Activated CD4-positive, alpha-beta T cell treated with anti-CD3 and anti-CD28 coated beads, Interleukin-2, amount 50 U/mL, for 4 hours (primary cell): ENCODE results near the gene FAM184A.

Experiments used
- DNase-seq, 2 experiments: peaks; one replicate each; pipeline ENCODE4 v3.0.0-alpha.2; 2020

Gene FAM184A

DNA sequence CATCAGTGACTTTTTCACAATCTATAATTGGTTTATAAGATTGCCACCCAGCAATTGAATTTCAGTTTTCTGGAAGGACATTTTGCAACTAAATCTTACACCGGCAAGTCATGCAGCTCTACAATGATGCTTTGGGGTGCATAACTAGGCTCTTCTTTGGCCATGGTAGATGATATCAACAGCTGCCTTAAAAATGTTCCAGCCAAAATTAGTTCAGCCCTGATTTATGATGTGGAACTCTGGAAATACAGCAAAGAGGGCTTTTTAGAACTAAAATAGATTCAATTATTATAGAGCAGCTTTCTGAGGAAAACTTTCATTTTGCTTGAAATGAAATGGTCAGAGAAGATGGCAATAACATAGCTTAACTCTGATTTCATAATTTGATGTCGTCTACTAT is 125.1 kb downstream of the FAM184A start:
- DNase-seq, result no peak

DNA sequence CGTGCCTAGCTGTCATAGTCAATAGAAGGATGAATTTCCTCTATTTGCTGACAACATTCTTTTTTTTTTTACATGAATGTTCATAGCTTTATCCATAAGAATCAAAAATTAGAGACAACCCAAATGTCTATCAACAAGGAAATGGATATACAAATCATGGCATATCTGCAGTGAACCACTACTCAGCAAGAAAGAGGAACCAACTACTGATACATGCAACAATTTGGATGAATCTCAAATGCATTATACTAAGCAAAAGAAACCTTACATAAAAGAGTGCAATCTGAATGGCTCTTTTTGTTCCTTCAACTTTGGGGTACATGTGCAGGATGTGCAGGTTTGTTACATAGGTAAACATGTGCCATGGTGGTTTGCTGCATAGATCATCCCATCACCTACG is 125.8 kb downstream of the FAM184A start:
- DNase-seq, result no peak

DNA sequence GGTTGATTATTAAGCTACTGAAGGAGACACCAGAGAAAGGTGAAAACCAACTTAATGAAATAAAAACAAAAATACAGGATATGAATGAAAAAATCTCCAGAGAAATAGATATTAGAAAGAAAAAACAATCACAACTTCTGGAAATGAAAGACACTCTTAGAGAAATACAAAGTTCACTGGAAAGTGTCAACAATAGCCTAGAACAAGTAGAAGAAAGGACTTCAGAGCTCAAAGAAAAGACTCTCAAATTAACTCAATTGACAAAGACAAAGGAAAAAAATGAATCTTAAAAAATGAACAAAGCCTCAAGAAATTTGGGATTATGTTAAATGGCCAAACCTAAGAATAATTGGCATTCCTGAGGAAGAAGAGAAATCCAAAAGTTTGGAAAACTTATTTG is 133.2 kb downstream of the FAM184A start:
- no peak for DNase-seq

DNA sequence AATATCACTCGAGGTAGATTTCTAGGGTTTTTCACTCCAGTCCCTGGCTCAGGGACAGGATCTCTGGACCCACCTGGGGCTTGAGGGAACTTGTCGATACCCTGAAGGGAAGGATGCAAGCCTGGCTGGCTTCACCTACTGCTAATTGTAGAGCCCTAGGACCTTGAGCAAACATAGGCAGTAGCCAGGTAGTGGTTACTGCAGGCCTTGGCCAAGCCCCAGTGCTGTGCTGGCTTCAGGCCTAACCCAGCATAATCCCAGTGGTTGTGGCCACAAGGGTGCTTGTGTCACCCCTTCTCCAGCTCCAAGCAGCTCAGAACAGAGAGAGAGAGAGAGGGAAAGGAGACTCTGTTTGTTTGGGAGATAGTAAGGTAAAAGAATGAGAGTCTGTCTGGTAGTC is 137.7 kb downstream of the FAM184A start:
- DNase-seq, result no peak

DNA sequence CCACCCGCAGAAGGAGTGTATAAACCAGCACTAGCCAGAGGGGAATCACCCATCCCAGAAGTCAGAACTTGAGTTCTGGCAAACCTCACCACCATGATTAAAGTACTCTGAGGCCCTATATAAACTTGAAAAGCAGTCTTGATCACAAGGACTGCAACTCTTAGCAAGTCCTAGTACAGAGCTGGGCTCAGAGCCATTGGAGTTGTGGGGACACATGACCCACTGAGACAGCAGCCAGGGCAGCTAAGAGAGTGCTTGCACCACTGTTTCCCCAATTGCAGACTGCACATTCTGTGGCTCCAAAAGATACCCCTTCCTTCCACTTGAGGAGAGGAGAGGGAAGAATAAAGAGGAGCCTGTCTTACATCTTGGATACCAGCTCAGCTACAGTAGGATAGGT is 138.8 kb downstream of the FAM184A start:
- DNase-seq, result no peak

DNA sequence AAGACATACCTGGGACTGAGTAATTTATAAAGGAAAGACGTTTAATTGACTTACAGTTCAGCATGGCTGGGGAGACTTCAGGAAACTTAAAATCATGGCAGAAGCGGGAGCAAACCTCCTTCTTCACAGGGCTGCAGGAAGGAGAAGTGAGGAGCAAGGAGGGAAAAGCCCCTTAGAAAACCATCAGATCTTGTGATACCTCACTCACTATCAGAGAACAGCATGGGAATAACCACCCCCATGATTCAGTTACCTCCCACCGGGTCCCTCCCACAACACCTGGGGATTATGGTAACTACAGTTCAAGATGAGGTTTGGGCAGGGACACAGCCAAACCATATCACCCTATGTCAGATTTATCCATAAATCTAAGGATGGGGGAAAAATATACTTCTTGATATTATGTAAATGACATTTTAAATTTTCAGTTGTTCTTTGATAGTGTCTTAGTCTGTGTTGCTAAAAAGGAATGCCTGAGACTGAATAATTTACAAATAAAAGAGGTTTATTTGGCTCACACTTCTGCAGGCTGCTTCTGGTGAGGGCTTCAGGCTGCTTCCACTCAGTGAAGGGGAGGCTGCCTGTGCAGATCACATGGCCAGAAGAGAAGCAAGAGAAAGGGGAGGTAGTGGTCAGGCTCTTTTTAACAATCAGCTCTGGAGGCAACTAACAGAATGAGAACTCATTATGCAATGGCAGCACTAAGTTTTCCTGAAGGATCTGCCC is 142.3 kb downstream of the FAM184A start:
- no peak for DNase-seq

DNA sequence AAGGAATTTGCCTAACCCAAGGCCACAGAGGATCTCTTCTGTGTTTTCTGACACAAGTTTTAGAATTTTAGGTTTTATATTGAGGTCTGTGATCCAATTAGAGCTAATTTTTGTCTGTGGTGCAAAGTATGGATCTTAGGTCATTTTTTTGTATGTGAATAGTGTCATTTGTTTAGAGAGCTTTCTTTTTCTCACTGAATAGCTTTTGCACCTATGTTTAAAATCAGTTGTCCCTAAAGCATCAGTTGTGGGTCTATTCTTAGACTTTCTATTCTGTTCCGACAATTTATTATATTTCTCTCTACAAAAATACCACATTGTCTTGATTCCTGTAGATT is 143.2 kb downstream of the FAM184A start:
- DNase-seq, result no peak

DNA sequence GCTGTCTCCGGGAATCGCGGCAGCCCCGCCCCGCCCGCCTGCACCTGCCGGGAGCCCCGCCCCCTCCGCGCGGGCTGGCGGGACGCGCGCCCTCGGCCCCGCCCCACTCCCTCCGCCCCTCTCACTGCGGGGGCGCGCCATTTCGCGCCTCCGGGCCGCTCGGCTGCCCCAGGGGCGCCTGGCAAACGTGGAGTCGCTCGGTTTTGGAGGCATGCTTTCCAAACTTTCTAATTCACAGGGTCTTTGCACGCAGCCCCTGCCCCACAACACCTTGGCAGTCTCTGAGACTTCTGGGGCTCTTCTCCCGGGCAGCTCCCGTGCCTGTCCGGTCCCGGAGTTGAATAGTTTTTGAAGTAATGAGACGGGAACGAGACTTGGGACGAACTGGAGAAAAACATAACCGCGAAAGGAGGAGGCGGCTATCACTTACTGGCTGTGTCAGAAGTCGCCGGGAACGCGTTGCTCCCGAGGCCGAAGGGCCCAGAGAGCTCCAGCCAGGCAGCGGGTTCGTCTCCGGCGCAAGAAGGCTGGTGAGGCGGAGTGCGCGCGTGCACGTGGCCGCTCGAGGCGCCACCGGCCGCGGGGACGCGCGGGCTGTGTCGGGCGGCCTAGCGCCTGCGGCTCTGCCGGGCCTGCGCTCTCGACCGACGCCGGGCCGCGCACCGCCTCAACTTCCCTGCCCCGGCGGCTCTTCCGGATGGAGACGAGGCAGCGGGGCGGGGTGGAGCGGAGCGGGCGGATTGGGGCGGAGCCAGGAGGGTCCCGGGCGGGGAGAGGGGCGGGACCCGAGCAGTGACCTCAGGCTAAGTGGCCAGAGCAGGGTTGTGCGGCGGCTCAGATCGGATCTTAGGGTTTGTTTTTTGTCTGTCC is 143.8 kb downstream of the FAM184A start, which contains the start of gene MCM9:
Gene MCM9, minus strand, starts transcription at position 699 of the 870 bp plus-strand sequence. CDS start 3,436 bp downstream, outside the sequence.
- peak; percentile 77 to 80 for DNase-seq

DNA sequence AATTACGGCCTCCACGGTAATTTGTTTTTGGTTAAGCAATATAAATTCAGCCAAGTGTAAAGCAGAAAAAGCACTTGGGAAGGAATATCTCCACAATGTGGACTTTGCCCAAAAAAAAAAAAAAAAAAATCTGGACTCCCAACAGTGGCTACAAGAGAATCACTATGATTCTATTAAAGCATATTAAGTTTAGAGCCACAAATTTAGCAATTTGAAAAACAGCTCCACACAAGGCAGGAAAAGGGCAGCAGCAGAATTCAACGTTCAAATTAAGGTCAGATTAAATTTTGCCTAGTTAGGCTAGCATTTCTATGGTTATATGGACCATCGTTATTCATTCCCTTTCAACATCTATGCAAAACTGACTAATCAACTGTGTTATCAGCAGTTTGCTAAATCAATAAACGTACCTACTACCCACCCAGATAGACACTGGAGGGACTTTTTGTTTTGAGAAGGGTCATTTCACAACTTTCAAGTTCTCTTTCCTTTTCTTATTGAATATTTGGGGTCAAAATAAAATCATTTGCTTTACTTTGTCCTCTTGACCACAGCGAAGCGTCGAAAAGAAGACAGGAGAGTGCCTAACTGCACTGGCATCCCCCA is 144.5 kb downstream of the FAM184A start:
- DNase-seq, result no peak

DNA sequence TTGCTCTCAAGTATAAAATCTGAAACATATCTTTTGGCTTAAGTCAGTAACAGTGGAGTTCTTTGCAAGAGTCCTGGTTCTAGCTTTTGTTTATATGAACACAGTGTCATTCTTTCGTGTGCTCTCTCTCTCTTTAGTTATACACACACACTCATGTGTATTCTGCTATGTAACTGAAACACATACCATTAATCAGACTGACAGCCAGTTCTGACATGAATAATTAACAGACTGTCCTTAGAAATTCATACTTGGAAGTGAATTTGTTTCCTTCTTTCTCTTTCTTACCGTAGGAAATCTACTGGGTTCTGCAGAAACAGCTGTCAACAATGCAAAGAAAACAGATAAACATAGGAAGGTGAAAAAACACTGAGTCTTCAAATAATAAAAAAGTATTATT is 146.0 kb downstream of the FAM184A start:
- no peak for DNase-seq

DNA sequence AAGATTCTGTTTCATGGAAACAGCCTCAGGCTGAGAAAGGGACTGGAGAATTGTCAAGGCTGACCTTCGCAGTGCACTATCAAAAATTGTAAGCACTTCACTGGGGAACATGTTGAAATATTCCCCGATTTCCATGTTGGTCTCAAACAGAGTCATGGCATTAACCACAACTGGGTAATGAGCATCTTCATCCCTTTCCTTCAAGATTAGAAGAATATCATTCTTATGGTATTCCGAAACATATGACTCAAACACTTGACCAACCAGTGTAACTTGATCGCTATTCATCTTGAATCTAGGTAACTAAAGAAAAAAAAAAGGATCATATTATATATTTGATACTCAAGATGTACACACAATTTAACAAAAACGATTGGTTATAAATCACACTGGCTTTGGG is 147.0 kb downstream of the FAM184A start:
- no peak for DNase-seq

DNA sequence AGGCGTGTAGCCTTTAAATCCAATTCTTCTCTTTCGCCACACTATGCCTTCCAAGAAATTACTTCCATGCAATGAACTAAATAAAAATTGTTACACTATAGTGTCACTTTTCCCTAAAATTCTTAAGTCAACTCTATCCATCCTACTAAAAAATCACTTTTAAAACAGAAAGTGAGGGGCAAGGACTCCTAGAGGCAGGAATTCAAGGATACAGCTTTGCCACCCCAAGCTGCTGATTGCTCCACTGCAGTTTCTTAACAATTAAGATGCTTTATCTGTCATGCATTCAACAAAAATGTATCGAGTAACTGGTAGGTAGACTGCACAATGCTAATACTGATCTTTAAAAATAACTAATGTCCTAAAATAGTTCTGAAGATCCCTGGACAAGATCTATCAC is 147.8 kb downstream of the FAM184A start:
- no peak for DNase-seq

DNA sequence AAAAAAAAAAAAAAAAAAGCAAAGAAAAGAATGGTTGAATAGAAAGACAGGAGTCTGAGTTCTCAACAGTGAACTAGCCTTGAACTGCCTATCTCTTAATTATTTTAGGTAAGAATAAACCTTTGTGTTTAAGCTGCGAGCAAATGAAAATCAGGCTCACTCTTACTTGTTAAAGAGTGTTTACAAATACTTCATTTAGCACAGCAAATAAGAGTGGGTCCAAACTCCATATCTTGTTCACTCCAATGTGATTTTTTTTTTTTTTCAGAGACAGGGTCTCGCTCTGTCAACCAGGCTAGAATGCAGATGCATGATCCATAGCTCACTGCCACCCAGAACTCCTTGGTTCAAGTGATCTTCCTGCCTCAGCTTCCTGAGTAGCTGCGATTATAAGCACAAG is 155.4 kb downstream of the FAM184A start:
- no peak for DNase-seq

DNA sequence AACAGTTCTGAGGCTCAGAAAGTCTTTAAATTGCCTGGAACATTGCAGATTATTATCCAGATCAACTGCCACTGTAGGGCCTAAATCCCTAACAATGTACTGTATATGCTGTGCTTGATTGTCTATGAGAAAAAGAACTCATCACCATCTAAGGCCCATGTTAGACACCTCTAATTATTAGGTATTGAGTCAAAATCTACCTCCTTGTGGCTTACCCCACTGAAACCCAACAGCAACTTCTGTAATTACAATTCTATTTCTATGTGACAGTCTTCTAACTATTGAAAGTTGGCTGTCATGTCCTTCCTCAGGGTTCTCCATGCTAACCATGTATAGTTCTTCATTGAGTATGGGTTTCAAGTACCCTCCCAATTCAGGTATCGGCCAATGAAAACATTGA is 157.4 kb downstream of the FAM184A start:
- no peak for DNase-seq

DNA sequence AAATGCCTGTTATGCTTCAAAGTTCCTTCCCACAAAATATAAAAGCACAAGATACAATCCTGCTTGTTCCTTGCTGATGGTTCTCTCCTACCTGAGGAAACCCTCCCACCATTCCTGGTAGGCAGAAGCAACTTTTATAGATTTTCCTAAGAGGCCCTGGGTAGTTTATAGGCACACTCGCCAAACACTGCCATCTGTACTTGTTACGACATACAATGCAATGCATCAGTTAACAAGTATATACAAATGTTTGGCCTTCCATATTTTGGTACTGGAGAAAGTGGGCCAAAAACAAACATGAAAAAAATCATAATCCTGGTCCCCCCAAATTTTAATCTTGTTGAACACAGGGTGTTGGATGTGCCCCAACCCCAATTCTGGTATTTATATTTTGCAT is 160.1 kb downstream of the FAM184A start:
- no peak for DNase-seq

DNA sequence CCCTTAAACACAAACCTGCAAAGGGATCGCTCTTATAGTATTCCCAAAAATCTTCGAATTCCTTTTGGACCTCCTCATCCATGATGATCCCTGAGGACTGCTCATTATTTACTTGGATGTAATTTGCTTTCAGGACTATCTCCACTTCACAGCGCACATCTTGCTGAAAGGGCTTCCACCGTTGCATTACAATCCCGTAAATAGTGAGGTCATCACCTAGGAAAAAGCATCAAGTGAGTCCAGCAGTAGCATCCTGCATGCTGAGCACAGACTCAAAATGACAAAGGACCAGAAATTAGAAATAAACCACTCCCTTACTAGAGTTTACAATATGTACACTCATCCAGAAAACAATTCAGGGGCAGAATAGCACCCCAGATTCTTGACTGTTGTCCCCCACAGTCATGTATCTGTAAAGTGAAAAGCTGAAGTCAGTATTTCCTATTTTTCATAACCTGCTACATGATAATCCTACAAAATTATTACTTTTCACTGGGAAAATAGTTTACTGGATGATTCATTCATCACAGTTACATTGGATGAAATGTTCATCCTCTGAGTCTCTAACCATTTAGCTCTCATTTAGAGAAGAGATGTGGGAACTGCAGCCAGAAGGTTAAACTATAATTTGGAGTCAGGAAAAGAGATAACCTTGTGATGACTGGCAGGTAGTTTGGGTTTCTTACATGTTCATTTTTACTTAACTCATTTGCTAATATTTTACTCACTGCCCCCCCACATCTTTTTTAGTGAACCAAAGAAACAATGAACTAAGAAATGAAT is 160.7 kb downstream of the FAM184A start:
- no peak for DNase-seq

DNA sequence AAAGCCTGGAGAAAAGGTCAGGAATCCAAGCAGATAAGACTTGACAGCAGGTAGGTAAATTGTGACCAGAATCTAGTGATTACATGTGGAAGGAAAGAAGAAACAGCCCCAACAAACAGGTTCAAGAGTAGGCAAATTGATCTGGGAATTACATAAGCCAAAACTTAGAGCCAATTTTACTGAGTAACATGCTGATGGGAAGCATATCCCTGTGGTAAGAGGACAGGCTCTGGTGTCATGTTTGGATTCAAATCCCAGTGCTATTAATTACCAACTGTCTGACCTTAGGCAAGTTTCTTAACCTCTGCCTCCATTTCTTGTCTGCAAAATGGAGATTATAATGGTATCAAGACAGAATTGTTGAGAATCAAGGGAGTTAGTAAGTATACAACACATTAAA is 163.9 kb downstream of the FAM184A start:
- no peak for DNase-seq

DNA sequence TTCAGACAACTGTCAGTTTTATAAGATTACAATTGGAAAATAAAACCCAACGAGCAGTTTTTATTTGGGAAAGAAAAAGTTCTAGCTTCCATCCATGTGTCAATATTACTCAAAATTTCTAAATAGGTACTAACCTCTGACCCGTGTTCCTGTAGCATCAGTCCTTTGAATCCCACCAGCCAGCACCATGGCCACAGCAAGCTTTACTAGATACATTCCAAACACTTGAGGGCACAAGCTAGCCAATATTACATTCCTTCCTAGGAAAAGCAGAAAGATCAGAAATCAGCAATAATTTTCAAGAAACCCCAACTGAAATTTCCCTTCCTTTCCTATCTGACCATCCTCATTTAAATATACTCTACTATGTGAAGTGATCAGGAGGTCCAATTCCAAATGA is 165.3 kb downstream of the FAM184A start:
- DNase-seq, result no peak

DNA sequence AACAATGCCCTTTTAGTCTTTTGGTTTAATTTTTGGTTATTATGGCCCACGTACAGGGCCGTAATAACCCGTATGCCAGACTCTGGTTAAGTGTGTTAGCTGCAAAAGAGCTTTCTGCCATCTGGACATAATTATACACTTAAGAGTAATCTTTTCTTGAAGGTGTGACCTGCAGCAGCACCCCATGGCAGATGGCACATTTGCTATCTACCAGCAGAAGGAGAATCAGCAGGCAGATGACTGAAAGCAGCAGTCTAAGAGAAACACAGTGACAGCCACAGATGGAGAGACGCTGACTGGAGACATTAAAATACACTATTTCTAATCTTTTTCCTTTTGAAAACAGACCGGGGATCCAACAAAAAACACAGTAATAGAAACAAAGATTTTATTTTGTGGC is 165.8 kb downstream of the FAM184A start:
- DNase-seq, result no peak
